Measurements from ENCODE around the gene LAMA3. TPM values are rescaled to one million over a fixed set of nuclear protein-coding genes. Genes with fewer than 3 reads are reported as not detected.
"Not testable (repeated sequence)": the region's sequence is repeated elsewhere in the genome, so short reads cannot be mapped to it uniquely, and the experiment has no call there.

Gene LAMA3
- total RNA-seq, 1 donor from 2014 or later, result 1.4 TPM

GRCh38 chr18:23703987-23704384 is 14.7 kb downstream of the LAMA3 start:
- no peak for DNase-seq

- DNase-seq, result no peak
These were observed 15.6 kb downstream of the LAMA3 start for GRCh38 chr18:23704806-23705205.

- DNase-seq, result no peak
These were observed 17.9 kb downstream of the LAMA3 start for GRCh38 chr18:23706971-23707640.

- no peak for DNase-seq
These were observed 20.8 kb downstream of the LAMA3 start for GRCh38 chr18:23710068-23710527.

- no peak for DNase-seq
These were observed 21.7 kb downstream of the LAMA3 start for GRCh38 chr18:23710946-23711345.

- DNase-seq, result no peak
These were observed 22.2 kb downstream of the LAMA3 start for GRCh38 chr18:23711426-23711825.

GRCh38 chr18:23712445-23712844 is 23.2 kb downstream of the LAMA3 start:
- DNase-seq, result no peak

GRCh38 chr18:23714576-23714975 is 25.3 kb downstream of the LAMA3 start:
- no peak for DNase-seq

GRCh38 chr18:23716079-23716478 is 26.8 kb downstream of the LAMA3 start:
- not testable (repeated sequence) for DNase-seq

- peak; percentile 68 for DNase-seq
These were observed 27.3 kb downstream of the LAMA3 start for GRCh38 chr18:23716516-23716915.

- DNase-seq, result no peak
These were observed 27.7 kb downstream of the LAMA3 start for GRCh38 chr18:23716966-23717365.

GRCh38 chr18:23718243-23718720 is 29.0 kb downstream of the LAMA3 start:
- no peak for DNase-seq

- no peak for DNase-seq
These were observed 29.5 kb downstream of the LAMA3 start for GRCh38 chr18:23718731-23719130.

GRCh38 chr18:23719634-23720201 is 30.5 kb downstream of the LAMA3 start:
- DNase-seq, result no peak

- no peak for DNase-seq
These were observed 32.6 kb downstream of the LAMA3 start for GRCh38 chr18:23721696-23722480.

GRCh38 chr18:23722646-23723045 is 33.4 kb downstream of the LAMA3 start:
- DNase-seq, result no peak

GRCh38 chr18:23723121-23723520 is 33.9 kb downstream of the LAMA3 start:
- DNase-seq, result no peak

GRCh38 chr18:23724681-23725080 is 35.4 kb downstream of the LAMA3 start:
- no peak for DNase-seq

- DNase-seq, result no peak
These were observed 36.1 kb downstream of the LAMA3 start for GRCh38 chr18:23725351-23725750.

GRCh38 chr18:23725827-23726661 is 36.8 kb downstream of the LAMA3 start:
- no peak for DNase-seq

- no peak for DNase-seq
These were observed 38.6 kb downstream of the LAMA3 start for GRCh38 chr18:23727707-23728493.

- DNase-seq, result no peak
These were observed 41.6 kb downstream of the LAMA3 start for GRCh38 chr18:23730857-23731256.
